Measurements from ENCODE around the gene DMBX1. TPM values are rescaled to one million over a fixed set of nuclear protein-coding genes. Genes with fewer than 3 reads are reported as not detected.
A peak's percentile ranks its signal among the peaks of the same experiment; 100 is the strongest.

DMBX1 gene
- total RNA-seq, 6 donors from 2014 or later = not detected

- Histone ChIP-seq H3K4me1 (peaks cover 18 to 34% (median 23%) of the 10 kb centered on the region in 4 donors), H3K27ac (no peak overlapping the region), H3K27me3 (peaks cover 0 to 67% (median 40%) of the 10 kb centered on the region in 4 donors), H3K36me3 (no peaks in the 10 kb centered on the region), H3K9me3 (no peaks in the 10 kb centered on the region), H3K4me3 (no peak overlapping the region)
- DNase-seq (no peak), ATAC-seq (ENCODE audit: low FRiP score in 2 of 2) (no peak)
- TF ChIP-seq POLR2AphosphoS5 (IDR thresholded peaks at IDR 0.05) = no peak
- no peak for TF ChIP-seq POLR2A (IDR thresholded peaks at IDR 0.05)
- no peak for TF ChIP-seq CTCF (IDR thresholded peaks at IDR 0.05)
- no peak for TF ChIP-seq EP300 (IDR thresholded peaks at IDR 0.05)
- 21 to 25% methylated on average over 3 to 24 of the region's 24 CpGs for WGBS, 2 donors
Measured at GRCh38 chr1:46488343-46489168, 1.1 kb upstream of the DMBX1 start.

GRCh38 chr1:46489169-46489637, 433 bp upstream of the DMBX1 start:
- WGBS, 2 donors = 2 to 5% methylated on average over 12 to 15 of the region's 35 CpGs
- peaks cover 18 to 34% (median 23%) of the 10 kb centered on the region in 4 donors for H3K4me1 ChIP-seq
- H3K9me3 ChIP-seq = no peaks in the 10 kb centered on the region
- peak in 1 of 2 donors; percentile 85 for DNase-seq
- H3K36me3 ChIP-seq = no peaks in the 10 kb centered on the region
- TF ChIP-seq CTCF (IDR thresholded peaks at IDR 0.05) = no peak
- no peak for TF ChIP-seq EP300 (IDR thresholded peaks at IDR 0.05)
- no peak for TF ChIP-seq POLR2AphosphoS5 (IDR thresholded peaks at IDR 0.05)
- no peak for TF ChIP-seq POLR2A (IDR thresholded peaks at IDR 0.05)
- peaks cover 0 to 73% (median 41%) of the 10 kb centered on the region in 4 donors for H3K27me3 ChIP-seq
- H3K27ac ChIP-seq = no peak overlapping the region
- no peak for ATAC-seq (ENCODE audit: low FRiP score in 2 of 2)
- peak overlapping the region in 3 of 4 donors; percentile 26 to 41 (median 40) for H3K4me3 ChIP-seq

- DNase-seq = peak in 1 of 2 donors; percentile 73
- no peaks in the 10 kb centered on the region for H3K36me3 ChIP-seq
- 3 to 6% methylated on average over 16 to 24 of the region's 25 CpGs for WGBS, 2 donors
- ATAC-seq (ENCODE audit: low FRiP score in 2 of 2) = peak in 1 of 2 donors; percentile 19
- H3K27ac ChIP-seq = no peak overlapping the region
- peaks cover 0 to 76% (median 44%) of the 10 kb centered on the region in 4 donors for H3K27me3 ChIP-seq
- H3K4me3 ChIP-seq = peak overlapping the region in 1 of 4 donors; percentile 40
- TF ChIP-seq POLR2AphosphoS5 (IDR thresholded peaks at IDR 0.05) = no peak
- no peak for TF ChIP-seq CTCF (IDR thresholded peaks at IDR 0.05)
- TF ChIP-seq EP300 (IDR thresholded peaks at IDR 0.05) = no peak
- TF ChIP-seq POLR2A (IDR thresholded peaks at IDR 0.05) = no peak
- H3K4me1 ChIP-seq = peaks cover 18 to 34% (median 23%) of the 10 kb centered on the region in 4 donors
- no peaks in the 10 kb centered on the region for H3K9me3 ChIP-seq
Measured at GRCh38 chr1:46490406-46490655, 695 bp downstream of the DMBX1 start.

DNA sequence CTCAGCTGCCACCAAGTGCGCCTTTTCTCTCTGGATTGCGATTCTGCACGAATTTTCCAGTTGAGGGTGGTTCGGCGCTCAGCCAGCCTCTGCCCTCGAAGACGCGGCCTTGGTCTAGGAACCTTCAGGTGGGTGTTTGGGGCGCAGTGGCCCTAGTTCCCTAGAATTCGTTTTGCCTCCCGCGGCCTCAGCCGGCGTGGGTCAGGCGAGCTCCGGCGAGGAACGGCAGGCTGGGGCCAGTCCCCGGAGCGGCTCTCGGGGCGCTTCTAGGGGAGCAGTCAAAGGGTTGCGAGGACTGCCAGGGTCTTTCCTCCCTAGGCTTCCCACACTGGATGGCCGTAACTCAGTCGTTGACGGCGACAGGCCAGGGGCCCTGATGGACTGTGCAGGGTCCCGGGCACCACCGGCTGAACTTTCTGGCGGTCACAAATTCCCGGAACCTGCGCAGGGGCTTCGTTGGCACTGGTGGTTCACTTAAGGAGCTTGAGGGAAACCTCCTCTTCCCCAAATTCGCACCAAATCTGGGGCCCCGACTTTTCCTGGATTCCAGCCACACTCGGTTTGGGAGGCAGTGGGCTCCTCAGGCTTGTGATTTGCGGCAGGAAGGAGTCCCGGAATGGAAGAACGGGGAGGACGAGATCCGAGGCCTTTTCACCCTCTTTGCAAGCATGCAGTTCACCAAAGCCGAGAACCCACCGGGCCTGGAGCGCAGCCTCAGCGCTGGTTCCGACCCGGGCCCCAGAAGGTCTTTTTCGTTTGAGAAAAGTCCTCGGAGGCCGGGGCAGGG, 1.2 kb downstream of the DMBX1 start:
- ATAC-seq (ENCODE audit: low FRiP score in 2 of 2) = no peak

More for the DNA sequence above, 1.2 kb downstream of the DMBX1 start:
- peak overlapping the region in 1 of 4 donors; percentile 40 for H3K4me3 ChIP-seq
- peaks cover 0 to 71% (median 41%) of the 10 kb centered on the region in 4 donors for H3K27me3 ChIP-seq
- 7 to 9% methylated on average over 22 to 50 of the region's 50 CpGs for WGBS, 2 donors
- no peaks in the 10 kb centered on the region for H3K36me3 ChIP-seq
- no peak overlapping the region for H3K27ac ChIP-seq
- no peak for TF ChIP-seq CTCF (IDR thresholded peaks at IDR 0.05)
- TF ChIP-seq POLR2AphosphoS5 (IDR thresholded peaks at IDR 0.05) = peak in 1 of 2 donors; percentile 51
- no peak for TF ChIP-seq POLR2A (IDR thresholded peaks at IDR 0.05)
- TF ChIP-seq EP300 (IDR thresholded peaks at IDR 0.05) = no peak
- DNase-seq = peak in 1 of 2 donors; percentile 63
- H3K9me3 ChIP-seq = no peaks in the 10 kb centered on the region
- H3K4me1 ChIP-seq = peaks cover 18 to 29% (median 23%) of the 10 kb centered on the region in 4 donors
